K562 (cell line): ENCODE measurements around the gene SP6. TPM values are rescaled to one million over a fixed set of nuclear protein-coding genes. Genes with fewer than 3 reads are reported as not detected.

Source experiments
- ARID2 ChIP-seq: fragments of 450-650 bp; IDR thresholded peaks from 2 replicates; pipeline ENCODE4 v1.6.1; 2017; ENCODE audit warnings: antibody characterized with exemption, mild to moderate bottlenecking
- DMBX1 ChIP-seq: fragments of 250-450 bp; sonication (Bioruptor Pico); IDR thresholded peaks from 2 replicates; pipeline ENCODE4 v1.8.0; 2022; ENCODE audit warnings: inconsistent platforms, mild to moderate bottlenecking, moderate library complexity, borderline replicate concordance
- EP400 ChIP-seq: fragments of 450-650 bp; IDR thresholded peaks from 2 replicates; pipeline ENCODE4 v1.6.1; 2017; ENCODE audit warnings: antibody characterized with exemption, mild to moderate bottlenecking, moderate library complexity
- HNRNPL ChIP-seq: fragments of 200-400 bp; formaldehyde crosslinking; IDR thresholded peaks from 2 replicates; pipeline ENCODE4 v1.6.1; 2017; ENCODE audit warnings: low read depth, mild to moderate bottlenecking, low read length
- NFATC3 ChIP-seq: fragments of 450-650 bp; IDR thresholded peaks from 2 replicates; pipeline ENCODE4 v1.6.1; 2017; ENCODE audit warnings: mild to moderate bottlenecking
- NR1H2 ChIP-seq: sonication (generic); formaldehyde crosslinking; IDR thresholded peaks from 2 replicates; pipeline ENCODE4 v1.4.0; 2020; ENCODE audit warnings: mild to moderate bottlenecking, missing genetic modification reagents
- RFX1 ChIP-seq: fragments of 450-650 bp; IDR thresholded peaks from 2 replicates; pipeline ENCODE4 v1.6.1; 2016; ENCODE audit warnings: mild to moderate bottlenecking, moderate library complexity
- SLC30A9 ChIP-seq: fragments of 250-450 bp; sonication (Bioruptor Pico); IDR thresholded peaks from 2 replicates; pipeline ENCODE4 v1.8.0; 2022; ENCODE audit warnings: mild to moderate bottlenecking, moderate library complexity
- SRSF3 ChIP-seq: fragments of 200-400 bp; formaldehyde crosslinking; IDR thresholded peaks from 2 replicates; pipeline ENCODE4 v1.6.1; 2016; ENCODE audit warnings: mild to moderate bottlenecking, low read length, moderate library complexity; ENCODE audit not compliant: insufficient read depth
- ZNF785 ChIP-seq: fragments of 250-450 bp; sonication (Bioruptor Pico); IDR thresholded peaks from 2 replicates; pipeline ENCODE4 v1.4.0; 2020; ENCODE audit warnings: mild to moderate bottlenecking
- polyA plus RNA-seq, 8 experiments: library from polyadenylated mRNA; depleted of rRNA in 4 of 8; stranded (reverse) in 5 of 8; unstranded in 3 of 8; fragments of >200 nt; fragmentation: Nextera tagmentation in 2 of 8; fragmentation: Illumina TruSeq in 1 of 8; extraction: Ambion mirVana in 2 of 8; extraction: Trizol in 1 of 8; gene quantifications; 2 replicates each; pipeline versions ENCODE4 v1.2.1 to v1.2.3, GENCODE V29; 2011 to 2014; ENCODE audit warnings: inconsistent platforms in 1 of 8, missing spikeins in 1 of 8
- total RNA-seq, 7 experiments: library from RNA; depleted of rRNA in 6 of 7; stranded (reverse); fragments of >200 nt in 6 of 7; fragmentation: Illumina TruSeq in 2 of 7; extraction: Trizol in 2 of 7; gene quantifications; 2 replicates each; pipeline versions ENCODE4 v1.2.1 to v1.2.3, GENCODE V29; 2011 to 2021; ENCODE audit warnings: low replicate concordance in 1 of 7
- TF ChIP-seq, protein P1 (sequence below): fragments of 450-650 bp; formaldehyde crosslinking; conservative IDR thresholded peaks from 2 replicates; pipeline ENCODE4 v1.4.0; 2022; ENCODE audit warnings: mild to moderate bottlenecking, missing genetic modification characterization
- TF ChIP-seq, protein P2 (sequence below): IDR thresholded peaks from 3 replicates; pipeline ENCODE4 v1.6.1; 2011; ENCODE audit warnings: borderline replicate concordance, mild to moderate bottlenecking; ENCODE audit not compliant: insufficient read length, insufficient read depth
- TF ChIP-seq, protein P3 (sequence below): fragments of 200-600 bp; sonication (generic); IDR thresholded peaks from one replicate; pipeline ENCODE4 v1.6.1; 2012; ENCODE audit warnings: mild to moderate bottlenecking, low read depth, low read length, inconsistent platforms

The SP6 gene
- total and polyA plus RNA-seq, 9 of the 15 experiments (the other 6 are each of a cell fraction or from before 2014, with no cell fraction given), result 0.11 to 7.9 (median 2.2) TPM

GRCh38 chr17:47840742-47841487 lies 10.0 kb downstream of the SP6 start, which contains the start of gene SCRN2 (continued):
- TF ChIP-seq, protein P1, sequence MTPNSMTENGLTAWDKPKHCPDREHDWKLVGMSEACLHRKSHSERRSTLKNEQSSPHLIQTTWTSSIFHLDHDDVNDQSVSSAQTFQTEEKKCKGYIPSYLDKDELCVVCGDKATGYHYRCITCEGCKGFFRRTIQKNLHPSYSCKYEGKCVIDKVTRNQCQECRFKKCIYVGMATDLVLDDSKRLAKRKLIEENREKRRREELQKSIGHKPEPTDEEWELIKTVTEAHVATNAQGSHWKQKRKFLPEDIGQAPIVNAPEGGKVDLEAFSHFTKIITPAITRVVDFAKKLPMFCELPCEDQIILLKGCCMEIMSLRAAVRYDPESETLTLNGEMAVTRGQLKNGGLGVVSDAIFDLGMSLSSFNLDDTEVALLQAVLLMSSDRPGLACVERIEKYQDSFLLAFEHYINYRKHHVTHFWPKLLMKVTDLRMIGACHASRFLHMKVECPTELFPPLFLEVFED (CRISPR knock-in tag), result no peak
- TF ChIP-seq, protein P2, sequence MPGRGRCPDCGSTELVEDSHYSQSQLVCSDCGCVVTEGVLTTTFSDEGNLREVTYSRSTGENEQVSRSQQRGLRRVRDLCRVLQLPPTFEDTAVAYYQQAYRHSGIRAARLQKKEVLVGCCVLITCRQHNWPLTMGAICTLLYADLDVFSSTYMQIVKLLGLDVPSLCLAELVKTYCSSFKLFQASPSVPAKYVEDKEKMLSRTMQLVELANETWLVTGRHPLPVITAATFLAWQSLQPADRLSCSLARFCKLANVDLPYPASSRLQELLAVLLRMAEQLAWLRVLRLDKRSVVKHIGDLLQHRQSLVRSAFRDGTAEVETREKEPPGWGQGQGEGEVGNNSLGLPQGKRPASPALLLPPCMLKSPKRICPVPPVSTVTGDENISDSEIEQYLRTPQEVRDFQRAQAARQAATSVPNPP, result no peak
- TF ChIP-seq RFX1, result no peak
- no peak for TF ChIP-seq NR1H2
- peak; percentile 74 for TF ChIP-seq EP400
- TF ChIP-seq, protein P3, sequence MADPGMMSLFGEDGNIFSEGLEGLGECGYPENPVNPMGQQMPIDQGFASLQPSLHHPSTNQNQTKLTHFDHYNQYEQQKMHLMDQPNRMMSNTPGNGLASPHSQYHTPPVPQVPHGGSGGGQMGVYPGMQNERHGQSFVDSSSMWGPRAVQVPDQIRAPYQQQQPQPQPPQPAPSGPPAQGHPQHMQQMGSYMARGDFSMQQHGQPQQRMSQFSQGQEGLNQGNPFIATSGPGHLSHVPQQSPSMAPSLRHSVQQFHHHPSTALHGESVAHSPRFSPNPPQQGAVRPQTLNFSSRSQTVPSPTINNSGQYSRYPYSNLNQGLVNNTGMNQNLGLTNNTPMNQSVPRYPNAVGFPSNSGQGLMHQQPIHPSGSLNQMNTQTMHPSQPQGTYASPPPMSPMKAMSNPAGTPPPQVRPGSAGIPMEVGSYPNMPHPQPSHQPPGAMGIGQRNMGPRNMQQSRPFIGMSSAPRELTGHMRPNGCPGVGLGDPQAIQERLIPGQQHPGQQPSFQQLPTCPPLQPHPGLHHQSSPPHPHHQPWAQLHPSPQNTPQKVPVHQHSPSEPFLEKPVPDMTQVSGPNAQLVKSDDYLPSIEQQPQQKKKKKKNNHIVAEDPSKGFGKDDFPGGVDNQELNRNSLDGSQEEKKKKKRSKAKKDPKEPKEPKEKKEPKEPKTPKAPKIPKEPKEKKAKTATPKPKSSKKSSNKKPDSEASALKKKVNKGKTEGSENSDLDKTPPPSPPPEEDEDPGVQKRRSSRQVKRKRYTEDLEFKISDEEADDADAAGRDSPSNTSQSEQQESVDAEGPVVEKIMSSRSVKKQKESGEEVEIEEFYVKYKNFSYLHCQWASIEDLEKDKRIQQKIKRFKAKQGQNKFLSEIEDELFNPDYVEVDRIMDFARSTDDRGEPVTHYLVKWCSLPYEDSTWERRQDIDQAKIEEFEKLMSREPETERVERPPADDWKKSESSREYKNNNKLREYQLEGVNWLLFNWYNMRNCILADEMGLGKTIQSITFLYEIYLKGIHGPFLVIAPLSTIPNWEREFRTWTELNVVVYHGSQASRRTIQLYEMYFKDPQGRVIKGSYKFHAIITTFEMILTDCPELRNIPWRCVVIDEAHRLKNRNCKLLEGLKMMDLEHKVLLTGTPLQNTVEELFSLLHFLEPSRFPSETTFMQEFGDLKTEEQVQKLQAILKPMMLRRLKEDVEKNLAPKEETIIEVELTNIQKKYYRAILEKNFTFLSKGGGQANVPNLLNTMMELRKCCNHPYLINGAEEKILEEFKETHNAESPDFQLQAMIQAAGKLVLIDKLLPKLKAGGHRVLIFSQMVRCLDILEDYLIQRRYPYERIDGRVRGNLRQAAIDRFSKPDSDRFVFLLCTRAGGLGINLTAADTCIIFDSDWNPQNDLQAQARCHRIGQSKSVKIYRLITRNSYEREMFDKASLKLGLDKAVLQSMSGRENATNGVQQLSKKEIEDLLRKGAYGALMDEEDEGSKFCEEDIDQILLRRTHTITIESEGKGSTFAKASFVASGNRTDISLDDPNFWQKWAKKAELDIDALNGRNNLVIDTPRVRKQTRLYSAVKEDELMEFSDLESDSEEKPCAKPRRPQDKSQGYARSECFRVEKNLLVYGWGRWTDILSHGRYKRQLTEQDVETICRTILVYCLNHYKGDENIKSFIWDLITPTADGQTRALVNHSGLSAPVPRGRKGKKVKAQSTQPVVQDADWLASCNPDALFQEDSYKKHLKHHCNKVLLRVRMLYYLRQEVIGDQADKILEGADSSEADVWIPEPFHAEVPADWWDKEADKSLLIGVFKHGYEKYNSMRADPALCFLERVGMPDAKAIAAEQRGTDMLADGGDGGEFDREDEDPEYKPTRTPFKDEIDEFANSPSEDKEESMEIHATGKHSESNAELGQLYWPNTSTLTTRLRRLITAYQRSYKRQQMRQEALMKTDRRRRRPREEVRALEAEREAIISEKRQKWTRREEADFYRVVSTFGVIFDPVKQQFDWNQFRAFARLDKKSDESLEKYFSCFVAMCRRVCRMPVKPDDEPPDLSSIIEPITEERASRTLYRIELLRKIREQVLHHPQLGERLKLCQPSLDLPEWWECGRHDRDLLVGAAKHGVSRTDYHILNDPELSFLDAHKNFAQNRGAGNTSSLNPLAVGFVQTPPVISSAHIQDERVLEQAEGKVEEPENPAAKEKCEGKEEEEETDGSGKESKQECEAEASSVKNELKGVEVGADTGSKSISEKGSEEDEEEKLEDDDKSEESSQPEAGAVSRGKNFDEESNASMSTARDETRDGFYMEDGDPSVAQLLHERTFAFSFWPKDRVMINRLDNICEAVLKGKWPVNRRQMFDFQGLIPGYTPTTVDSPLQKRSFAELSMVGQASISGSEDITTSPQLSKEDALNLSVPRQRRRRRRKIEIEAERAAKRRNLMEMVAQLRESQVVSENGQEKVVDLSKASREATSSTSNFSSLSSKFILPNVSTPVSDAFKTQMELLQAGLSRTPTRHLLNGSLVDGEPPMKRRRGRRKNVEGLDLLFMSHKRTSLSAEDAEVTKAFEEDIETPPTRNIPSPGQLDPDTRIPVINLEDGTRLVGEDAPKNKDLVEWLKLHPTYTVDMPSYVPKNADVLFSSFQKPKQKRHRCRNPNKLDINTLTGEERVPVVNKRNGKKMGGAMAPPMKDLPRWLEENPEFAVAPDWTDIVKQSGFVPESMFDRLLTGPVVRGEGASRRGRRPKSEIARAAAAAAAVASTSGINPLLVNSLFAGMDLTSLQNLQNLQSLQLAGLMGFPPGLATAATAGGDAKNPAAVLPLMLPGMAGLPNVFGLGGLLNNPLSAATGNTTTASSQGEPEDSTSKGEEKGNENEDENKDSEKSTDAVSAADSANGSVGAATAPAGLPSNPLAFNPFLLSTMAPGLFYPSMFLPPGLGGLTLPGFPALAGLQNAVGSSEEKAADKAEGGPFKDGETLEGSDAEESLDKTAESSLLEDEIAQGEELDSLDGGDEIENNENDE, result no peak
- TF ChIP-seq ZNF785 (CRISPR knock-in tag), result no peak
- TF ChIP-seq NFATC3, result no peak
- TF ChIP-seq SRSF3, result no peak
- TF ChIP-seq ARID2, result peak; percentile 94
- no peak for TF ChIP-seq DMBX1 (CRISPR knock-in tag)
- 0 out of 2 replicates have a peak, but pooled peaks have one; percentile 27 for TF ChIP-seq HNRNPL
- TF ChIP-seq SLC30A9 (CRISPR knock-in tag), result no peak
